GM12801 (cell line): ENCODE measurements around the gene THSD4.

Experiments used
- CTCF ChIP-seq: IDR thresholded peaks from one replicate; pipeline ENCODE4 v1.5.1; 2011; ENCODE audit warnings: control low read depth; ENCODE audit not compliant: insufficient read length; ENCODE audit errors: extremely low read depth

The THSD4 gene

GRCh38 chr15:71683411-71684274 is 568.4 kb downstream of the THSD4 start:
- no peak for TF ChIP-seq CTCF

DNA sequence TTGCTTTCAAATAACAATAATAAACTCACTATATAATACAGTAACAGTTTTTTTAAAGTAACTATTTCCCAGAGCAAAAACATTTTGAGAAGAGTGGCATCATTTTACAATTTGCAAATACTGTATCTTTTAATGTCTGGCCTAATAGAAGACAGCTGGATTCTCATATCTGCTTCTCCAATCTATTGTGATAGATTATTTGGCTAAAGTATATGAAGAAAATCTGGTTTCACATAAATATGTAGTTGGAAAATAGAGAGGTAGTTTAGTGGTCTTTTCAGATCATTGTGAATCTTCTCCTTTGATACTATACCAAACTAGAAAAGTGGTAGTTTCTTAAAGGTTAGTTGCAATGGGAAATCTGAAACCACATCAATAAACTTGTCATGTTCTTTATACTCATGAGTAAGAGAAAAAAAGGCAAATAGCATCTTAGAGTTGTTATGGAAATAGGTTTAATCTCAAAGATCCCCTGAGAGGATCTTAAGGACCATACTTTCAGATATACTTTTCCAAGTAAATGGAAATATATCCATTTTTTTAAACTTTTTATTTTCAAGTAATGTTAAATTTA is 570.2 kb downstream of the THSD4 start:
- no peak for TF ChIP-seq CTCF

DNA sequence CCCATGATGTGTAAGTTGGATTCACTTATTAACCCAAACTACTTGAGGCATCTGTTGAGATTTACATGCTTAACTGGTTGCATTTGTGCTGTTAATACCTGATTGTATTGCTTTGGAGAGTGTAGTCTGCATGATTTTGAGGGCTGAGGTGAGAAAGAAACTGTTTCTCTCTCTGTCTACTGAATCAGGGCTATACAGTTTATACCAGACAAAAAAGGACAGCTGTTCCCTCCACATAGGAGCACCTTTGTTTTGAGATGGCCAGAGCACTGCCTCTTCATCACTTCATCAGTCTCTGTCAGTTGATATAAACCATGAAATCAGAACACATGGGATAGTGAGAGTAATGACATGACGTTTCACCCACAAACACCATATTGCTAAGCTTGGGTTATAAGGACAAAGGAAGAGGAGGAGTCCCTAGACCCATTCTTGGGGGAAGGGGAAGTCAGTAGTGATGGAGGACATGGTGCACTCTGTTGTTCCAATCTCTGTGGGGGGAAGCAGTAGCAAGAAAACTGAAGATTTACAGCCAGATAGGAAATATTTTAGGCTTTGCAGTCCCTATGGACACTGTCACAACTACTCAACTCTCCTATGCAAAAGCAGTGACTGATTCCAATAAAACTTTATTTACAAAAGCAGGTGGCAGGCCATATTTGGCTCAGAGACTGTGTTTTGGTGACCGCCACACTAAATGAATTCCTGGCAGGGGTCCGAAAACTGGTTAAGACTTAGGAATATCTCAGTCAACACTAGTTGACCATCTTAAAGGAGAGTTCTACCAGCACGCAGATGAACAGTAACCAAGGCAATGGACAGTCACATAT is 571.2 kb downstream of the THSD4 start:
- TF ChIP-seq CTCF, result no peak

- TF ChIP-seq CTCF, result no peak
Measured at GRCh38 chr15:71687902-71688508, 572.7 kb downstream of the THSD4 start.

DNA sequence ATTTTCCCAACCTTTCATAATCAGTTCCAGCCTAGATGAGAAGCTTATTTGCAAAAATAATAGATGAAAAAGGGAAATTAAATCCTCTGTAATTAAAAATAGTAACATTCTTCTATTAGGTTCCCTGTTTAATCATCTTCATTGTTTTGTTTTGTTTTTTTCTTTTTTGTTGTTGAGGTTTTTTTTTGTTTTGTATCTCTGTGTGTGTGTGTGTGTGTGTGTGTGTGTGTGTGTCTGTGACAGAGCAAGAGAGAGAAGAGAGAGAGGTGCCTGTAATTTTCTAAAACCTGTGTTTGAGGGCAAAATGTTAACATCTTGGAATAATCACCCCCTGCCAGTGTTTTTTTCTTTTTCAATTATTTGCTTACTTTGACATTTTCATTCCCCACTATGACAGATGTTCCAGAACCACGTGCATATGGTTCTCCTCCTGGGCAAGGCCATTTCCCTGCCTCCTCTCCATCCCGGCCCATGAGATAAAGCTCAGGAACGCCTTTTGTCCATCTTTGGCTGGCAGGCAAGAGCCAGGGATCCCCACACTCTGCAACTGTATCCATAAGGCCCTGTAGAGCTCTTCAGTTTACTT is 573.3 kb downstream of the THSD4 start:
- no peak for TF ChIP-seq CTCF

DNA sequence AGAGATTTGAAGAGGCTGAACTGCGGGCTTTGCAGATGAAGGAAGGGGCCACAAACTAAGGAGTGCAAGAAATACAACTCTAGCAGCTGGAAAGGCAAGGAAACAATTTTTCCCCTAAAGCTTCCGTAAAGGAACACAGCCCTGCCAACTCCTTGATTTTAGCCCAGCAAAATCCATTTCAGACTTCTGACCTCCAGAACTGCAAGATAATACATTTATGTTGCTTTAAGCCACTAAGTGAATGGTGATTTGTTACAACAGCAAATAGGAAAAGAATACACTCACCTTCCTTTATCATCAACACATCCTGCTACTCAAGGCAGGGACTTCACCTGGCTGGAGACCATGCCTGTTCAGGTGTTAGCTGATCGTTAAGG is 575.8 kb downstream of the THSD4 start:
- no peak for TF ChIP-seq CTCF
